ENCODE data around the gene CORO2A. TPM values are rescaled to one million over a fixed set of nuclear protein-coding genes. Genes with fewer than 3 reads are reported as not detected.

Gene CORO2A
- total and polyA plus RNA-seq, 2 of the 13 experiments (the other 11 are each of a cell fraction or from before 2014, with no cell fraction given): 14.4 to 15.3 TPM

DNA sequence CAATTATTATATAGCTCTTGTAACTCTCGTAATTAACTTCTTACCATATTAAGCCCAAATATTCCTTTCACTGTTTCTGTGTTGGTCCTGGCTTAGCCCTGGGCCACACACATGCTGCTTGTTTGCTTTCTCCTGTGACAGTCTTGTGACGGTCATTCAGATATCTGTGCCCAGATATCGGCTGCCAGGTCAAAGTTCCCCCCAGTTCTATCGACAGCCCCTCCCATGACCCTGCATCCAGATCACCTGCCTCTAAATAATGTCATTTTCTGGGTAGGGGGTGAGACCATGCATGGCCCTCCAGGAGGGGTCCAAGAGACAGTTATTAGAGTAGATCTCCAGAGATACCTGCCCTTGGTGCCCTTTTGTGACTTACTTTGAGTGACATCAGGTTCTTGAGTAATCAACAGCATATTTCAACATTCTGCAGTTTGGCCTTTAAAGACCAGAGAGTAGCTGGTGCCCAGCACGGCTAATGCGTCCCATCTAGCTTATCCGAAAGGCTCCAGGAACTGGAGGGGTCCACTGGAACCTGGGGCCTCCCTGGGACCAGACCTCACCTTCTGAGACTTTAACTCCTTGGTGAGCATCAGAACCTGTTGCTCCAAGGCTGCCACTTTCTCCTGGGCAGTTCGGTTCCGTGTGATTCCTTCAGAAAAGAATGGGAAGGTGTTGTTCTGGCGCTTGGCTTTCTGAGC, 36.1 kb upstream of the CORO2A start (continued):
- TF ChIP-seq PHF5A (CRISPR knock-in tag; IDR thresholded peaks at IDR 0.05; ENCODE audit: low read depth, unreplicated experiment): no peak
- TF ChIP-seq KDM6A (CRISPR knock-in tag; IDR thresholded peaks at IDR 0.05; ENCODE audit: low read depth): 0 out of 2 replicates have a peak, but pooled peaks have one; percentile 36
- TF ChIP-seq PAX8 (CRISPR knock-in tag; IDR thresholded peaks at IDR 0.05; ENCODE audit: borderline replicate concordance): no peak
- TF ChIP-seq RBM39 (IDR thresholded peaks at IDR 0.05; ENCODE audit: low read depth, low read length, poor library complexity, severe bottlenecking): no peak
- TF ChIP-seq, protein P1, sequence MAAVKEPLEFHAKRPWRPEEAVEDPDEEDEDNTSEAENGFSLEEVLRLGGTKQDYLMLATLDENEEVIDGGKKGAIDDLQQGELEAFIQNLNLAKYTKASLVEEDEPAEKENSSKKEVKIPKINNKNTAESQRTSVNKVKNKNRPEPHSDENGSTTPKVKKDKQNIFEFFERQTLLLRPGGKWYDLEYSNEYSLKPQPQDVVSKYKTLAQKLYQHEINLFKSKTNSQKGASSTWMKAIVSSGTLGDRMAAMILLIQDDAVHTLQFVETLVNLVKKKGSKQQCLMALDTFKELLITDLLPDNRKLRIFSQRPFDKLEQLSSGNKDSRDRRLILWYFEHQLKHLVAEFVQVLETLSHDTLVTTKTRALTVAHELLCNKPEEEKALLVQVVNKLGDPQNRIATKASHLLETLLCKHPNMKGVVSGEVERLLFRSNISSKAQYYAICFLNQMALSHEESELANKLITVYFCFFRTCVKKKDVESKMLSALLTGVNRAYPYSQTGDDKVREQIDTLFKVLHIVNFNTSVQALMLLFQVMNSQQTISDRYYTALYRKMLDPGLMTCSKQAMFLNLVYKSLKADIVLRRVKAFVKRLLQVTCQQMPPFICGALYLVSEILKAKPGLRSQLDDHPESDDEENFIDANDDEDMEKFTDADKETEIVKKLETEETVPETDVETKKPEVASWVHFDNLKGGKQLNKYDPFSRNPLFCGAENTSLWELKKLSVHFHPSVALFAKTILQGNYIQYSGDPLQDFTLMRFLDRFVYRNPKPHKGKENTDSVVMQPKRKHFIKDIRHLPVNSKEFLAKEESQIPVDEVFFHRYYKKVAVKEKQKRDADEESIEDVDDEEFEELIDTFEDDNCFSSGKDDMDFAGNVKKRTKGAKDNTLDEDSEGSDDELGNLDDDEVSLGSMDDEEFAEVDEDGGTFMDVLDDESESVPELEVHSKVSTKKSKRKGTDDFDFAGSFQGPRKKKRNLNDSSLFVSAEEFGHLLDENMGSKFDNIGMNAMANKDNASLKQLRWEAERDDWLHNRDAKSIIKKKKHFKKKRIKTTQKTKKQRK (IDR thresholded peaks at IDR 0.05; ENCODE audit: low read length): no peak
- no peak for TF ChIP-seq MTF1 (CRISPR knock-in tag; IDR thresholded peaks at IDR 0.05)
- TF ChIP-seq, protein P2, sequence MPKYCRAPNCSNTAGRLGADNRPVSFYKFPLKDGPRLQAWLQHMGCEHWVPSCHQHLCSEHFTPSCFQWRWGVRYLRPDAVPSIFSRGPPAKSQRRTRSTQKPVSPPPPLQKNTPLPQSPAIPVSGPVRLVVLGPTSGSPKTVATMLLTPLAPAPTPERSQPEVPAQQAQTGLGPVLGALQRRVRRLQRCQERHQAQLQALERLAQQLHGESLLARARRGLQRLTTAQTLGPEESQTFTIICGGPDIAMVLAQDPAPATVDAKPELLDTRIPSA (CRISPR knock-in tag; IDR thresholded peaks at IDR 0.05; ENCODE audit: borderline replicate concordance): no peak
- 0 out of 2 replicates have a peak, but pooled peaks have one; percentile 30 for TF ChIP-seq TCF7 (IDR thresholded peaks at IDR 0.05; ENCODE audit: low read depth)
- no peak for TF ChIP-seq ZNF251 (CRISPR knock-in tag; IDR thresholded peaks at IDR 0.05)
- TF ChIP-seq, protein P3, sequence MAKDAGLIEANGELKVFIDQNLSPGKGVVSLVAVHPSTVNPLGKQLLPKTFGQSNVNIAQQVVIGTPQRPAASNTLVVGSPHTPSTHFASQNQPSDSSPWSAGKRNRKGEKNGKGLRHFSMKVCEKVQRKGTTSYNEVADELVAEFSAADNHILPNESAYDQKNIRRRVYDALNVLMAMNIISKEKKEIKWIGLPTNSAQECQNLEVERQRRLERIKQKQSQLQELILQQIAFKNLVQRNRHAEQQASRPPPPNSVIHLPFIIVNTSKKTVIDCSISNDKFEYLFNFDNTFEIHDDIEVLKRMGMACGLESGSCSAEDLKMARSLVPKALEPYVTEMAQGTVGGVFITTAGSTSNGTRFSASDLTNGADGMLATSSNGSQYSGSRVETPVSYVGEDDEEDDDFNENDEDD (CRISPR knock-in tag; IDR thresholded peaks at IDR 0.05; ENCODE audit: borderline replicate concordance): 0 out of 2 replicates have a peak, but pooled peaks have one; percentile 13
- TF ChIP-seq SMARCE1 (IDR thresholded peaks at IDR 0.05; ENCODE audit: borderline replicate concordance): no peak
- TF ChIP-seq ZNF629 (CRISPR knock-in tag; conservative IDR thresholded peaks at IDR 0.05): no peak
- no peak for TF ChIP-seq ZNF615 (CRISPR knock-in tag; IDR thresholded peaks at IDR 0.05; ENCODE audit: borderline replicate concordance)
- no peak for TF ChIP-seq ZMYM2 (CRISPR knock-in tag; IDR thresholded peaks at IDR 0.05)
- TF ChIP-seq ZNF839 (CRISPR knock-in tag; IDR thresholded peaks at IDR 0.05; ENCODE audit: borderline replicate concordance): no peak
- TF ChIP-seq ZFP36L2 (CRISPR knock-in tag; IDR thresholded peaks at IDR 0.05): no peak
- TF ChIP-seq, protein P4, sequence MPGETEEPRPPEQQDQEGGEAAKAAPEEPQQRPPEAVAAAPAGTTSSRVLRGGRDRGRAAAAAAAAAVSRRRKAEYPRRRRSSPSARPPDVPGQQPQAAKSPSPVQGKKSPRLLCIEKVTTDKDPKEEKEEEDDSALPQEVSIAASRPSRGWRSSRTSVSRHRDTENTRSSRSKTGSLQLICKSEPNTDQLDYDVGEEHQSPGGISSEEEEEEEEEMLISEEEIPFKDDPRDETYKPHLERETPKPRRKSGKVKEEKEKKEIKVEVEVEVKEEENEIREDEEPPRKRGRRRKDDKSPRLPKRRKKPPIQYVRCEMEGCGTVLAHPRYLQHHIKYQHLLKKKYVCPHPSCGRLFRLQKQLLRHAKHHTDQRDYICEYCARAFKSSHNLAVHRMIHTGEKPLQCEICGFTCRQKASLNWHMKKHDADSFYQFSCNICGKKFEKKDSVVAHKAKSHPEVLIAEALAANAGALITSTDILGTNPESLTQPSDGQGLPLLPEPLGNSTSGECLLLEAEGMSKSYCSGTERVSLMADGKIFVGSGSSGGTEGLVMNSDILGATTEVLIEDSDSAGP (CRISPR knock-in tag; IDR thresholded peaks at IDR 0.05; ENCODE audit: borderline replicate concordance): 0 out of 2 replicates have a peak, but pooled peaks have one; percentile 25
- TF ChIP-seq PRMT3 (CRISPR knock-in tag; IDR thresholded peaks at IDR 0.05; ENCODE audit: borderline replicate concordance, low read depth): no peak
- TF ChIP-seq, protein P5, sequence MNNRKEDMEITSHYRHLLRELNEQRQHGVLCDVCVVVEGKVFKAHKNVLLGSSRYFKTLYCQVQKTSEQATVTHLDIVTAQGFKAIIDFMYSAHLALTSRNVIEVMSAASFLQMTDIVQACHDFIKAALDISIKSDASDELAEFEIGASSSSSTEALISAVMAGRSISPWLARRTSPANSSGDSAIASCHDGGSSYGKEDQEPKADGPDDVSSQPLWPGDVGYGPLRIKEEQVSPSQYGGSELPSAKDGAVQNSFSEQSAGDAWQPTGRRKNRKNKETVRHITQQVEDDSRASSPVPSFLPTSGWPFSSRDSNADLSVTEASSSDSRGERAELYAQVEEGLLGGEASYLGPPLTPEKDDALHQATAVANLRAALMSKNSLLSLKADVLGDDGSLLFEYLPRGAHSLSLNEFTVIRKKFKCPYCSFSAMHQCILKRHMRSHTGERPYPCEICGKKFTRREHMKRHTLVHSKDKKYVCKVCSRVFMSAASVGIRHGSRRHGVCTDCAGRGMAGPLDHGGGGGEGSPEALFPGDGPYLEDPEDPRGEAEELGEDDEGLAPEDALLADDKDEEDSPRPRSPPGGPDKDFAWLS (CRISPR knock-in tag; IDR thresholded peaks at IDR 0.05; ENCODE audit: borderline replicate concordance): no peak

Data from HepG2 (cell line).